Hematopoietic multipotent progenitor cell treated with erythropoietin and hydrocortisone succinate and interleukin-3 and kit ligand, for 6 days (in vitro differentiated cells): Measurements from ENCODE around the gene BCAS3.
"Not testable (repeated sequence)": the region's sequence is repeated elsewhere in the genome, so short reads cannot be mapped to it uniquely, and the experiment has no call there.

Experiments
- DNase-seq: peaks from one replicate; pipeline ENCODE4 v3.0.0-alpha.2; 2015

BCAS3 gene

GRCh38 chr17:60748204-60748603 is 70.6 kb downstream of the BCAS3 start:
- no peak for DNase-seq

- DNase-seq, result no peak
Observed at GRCh38 chr17:60749050-60749449, 71.4 kb downstream of the BCAS3 start.

- no peak for DNase-seq
Observed at GRCh38 chr17:60749708-60750107, 72.1 kb downstream of the BCAS3 start.

- no peak for DNase-seq
Observed at GRCh38 chr17:60750640-60751039, 73.0 kb downstream of the BCAS3 start.

GRCh38 chr17:60751884-60752283 is 74.2 kb downstream of the BCAS3 start:
- DNase-seq, result no peak

- no peak for DNase-seq
Observed at GRCh38 chr17:60752873-60753577, 75.4 kb downstream of the BCAS3 start.

- no peak for DNase-seq
Observed at GRCh38 chr17:60754057-60754604, 76.5 kb downstream of the BCAS3 start.

GRCh38 chr17:60756798-60757197 is 79.1 kb downstream of the BCAS3 start:
- not testable (repeated sequence) for DNase-seq

- DNase-seq, result no peak
Observed at GRCh38 chr17:60757437-60757836, 79.8 kb downstream of the BCAS3 start.

- no peak for DNase-seq
Observed at GRCh38 chr17:60759756-60760155, 82.1 kb downstream of the BCAS3 start.

- DNase-seq, result not testable (repeated sequence)
Observed at GRCh38 chr17:60761301-60761700, 83.7 kb downstream of the BCAS3 start.

GRCh38 chr17:60766778-60767190 is 89.1 kb downstream of the BCAS3 start:
- no peak for DNase-seq

GRCh38 chr17:60767744-60768308 is 90.2 kb downstream of the BCAS3 start:
- no peak for DNase-seq

- DNase-seq, result no peak
Observed at GRCh38 chr17:60769327-60769726, 91.7 kb downstream of the BCAS3 start.

GRCh38 chr17:60770946-60771422 is 93.3 kb downstream of the BCAS3 start:
- no peak for DNase-seq

- DNase-seq, result not testable (repeated sequence)
Observed at GRCh38 chr17:60771621-60772020, 94.0 kb downstream of the BCAS3 start.

GRCh38 chr17:60773552-60773951 is 95.9 kb downstream of the BCAS3 start:
- no peak for DNase-seq

GRCh38 chr17:60781880-60782412 is 104.3 kb downstream of the BCAS3 start:
- no peak for DNase-seq

- no peak for DNase-seq
Observed at GRCh38 chr17:60782742-60783141, 105.1 kb downstream of the BCAS3 start.

- no peak for DNase-seq
Observed at GRCh38 chr17:60790205-60790604, 112.6 kb downstream of the BCAS3 start.

- DNase-seq, result no peak
Observed at GRCh38 chr17:60792250-60792898, 114.7 kb downstream of the BCAS3 start.

GRCh38 chr17:60798576-60798975 is 120.9 kb downstream of the BCAS3 start:
- no peak for DNase-seq

GRCh38 chr17:60802377-60802776 is 124.7 kb downstream of the BCAS3 start:
- no peak for DNase-seq

GRCh38 chr17:60803059-60803458 is 125.4 kb downstream of the BCAS3 start:
- no peak for DNase-seq
